GM19328 (cell line): ENCODE data around the gene RNF138.
A peak's percentile ranks its signal among the peaks of the same experiment; 100 is the strongest.
"Not testable (repeated sequence)": the region's sequence is repeated elsewhere in the genome, so short reads cannot be mapped to it uniquely, and the experiment has no call there.

Experiments used
- ATAC-seq: cut with Tn5 transposase; IDR thresholded peaks from one replicate; pipeline ENCODE4 v1.9.1; 2021; ENCODE audit warnings: mild to moderate bottlenecking, moderate library complexity; ENCODE audit not compliant: unreplicated experiment

RNF138 gene

GRCh38 chr18:32091724-32092421 lies at the start of gene RNF138:
RNF138 (plus strand) TSS chr18:32091874; CDS start chr18:32092777, 903 bp downstream.
- peak; percentile 50 for ATAC-seq

GRCh38 chr18:32042337-32042736 lies 49.3 kb upstream of the RNF138 start:
- no peak for ATAC-seq

GRCh38 chr18:32048507-32049091 lies 43.1 kb upstream of the RNF138 start:
- peak; percentile 53 for ATAC-seq

- no peak for ATAC-seq
These were observed 42.1 kb upstream of the RNF138 start for GRCh38 chr18:32049393-32050171.

GRCh38 chr18:32056613-32057358 lies 34.9 kb upstream of the RNF138 start:
- no peak for ATAC-seq

- no peak for ATAC-seq
These were observed 34.0 kb upstream of the RNF138 start for GRCh38 chr18:32057624-32058165.

GRCh38 chr18:32060026-32060425 lies 31.6 kb upstream of the RNF138 start:
- no peak for ATAC-seq

GRCh38 chr18:32067375-32068167 lies 24.1 kb upstream of the RNF138 start:
- no peak for ATAC-seq

GRCh38 chr18:32072321-32072720 lies 19.4 kb upstream of the RNF138 start:
- ATAC-seq, result no peak

- ATAC-seq, result no peak
These were observed 17.5 kb upstream of the RNF138 start for GRCh38 chr18:32074206-32074605.

- no peak for ATAC-seq
These were observed 12.8 kb upstream of the RNF138 start for GRCh38 chr18:32078845-32079244.

GRCh38 chr18:32081881-32082280 lies 9.8 kb upstream of the RNF138 start:
- ATAC-seq, result no peak

- ATAC-seq, result no peak
These were observed 7.9 kb upstream of the RNF138 start for GRCh38 chr18:32083781-32084180.

GRCh38 chr18:32086881-32087280 lies 4.8 kb upstream of the RNF138 start:
- ATAC-seq, result no peak

- ATAC-seq, result not testable (repeated sequence)
These were observed 843 bp upstream of the RNF138 start for GRCh38 chr18:32090831-32091230.

- ATAC-seq, result no peak
These were observed 350 bp upstream of the RNF138 start for GRCh38 chr18:32091325-32091723.

- peak; percentile 81 for ATAC-seq
These were observed 888 bp downstream of the RNF138 start for GRCh38 chr18:32092422-32093101.

GRCh38 chr18:32093102-32093511 lies 1.4 kb downstream of the RNF138 start:
- peak; percentile 25 for ATAC-seq

- no peak for ATAC-seq
These were observed 1.8 kb downstream of the RNF138 start for GRCh38 chr18:32093523-32093922.
